ENCODE data around the gene PGPEP1.

The PGPEP1 gene

GRCh38 chr19:18311502-18312091 is 28.8 kb upstream of the PGPEP1 start:
- no peak for DNase-seq (ENCODE audit: low spot score)
- Histone ChIP-seq H3K4me3 (no peak overlapping the region), H3K27ac (no peak overlapping the region)
- no peak for TF ChIP-seq CTCF (IDR thresholded peaks at IDR 0.05)

- no peak for TF ChIP-seq CTCF (IDR thresholded peaks at IDR 0.05)
- H3K27ac ChIP-seq, result no peak overlapping the region
- no peak overlapping the region for H3K4me3 ChIP-seq
- DNase-seq (ENCODE audit: low spot score), result no peak
Measured at GRCh38 chr19:18312092-18312534, 28.3 kb upstream of the PGPEP1 start.

DNA sequence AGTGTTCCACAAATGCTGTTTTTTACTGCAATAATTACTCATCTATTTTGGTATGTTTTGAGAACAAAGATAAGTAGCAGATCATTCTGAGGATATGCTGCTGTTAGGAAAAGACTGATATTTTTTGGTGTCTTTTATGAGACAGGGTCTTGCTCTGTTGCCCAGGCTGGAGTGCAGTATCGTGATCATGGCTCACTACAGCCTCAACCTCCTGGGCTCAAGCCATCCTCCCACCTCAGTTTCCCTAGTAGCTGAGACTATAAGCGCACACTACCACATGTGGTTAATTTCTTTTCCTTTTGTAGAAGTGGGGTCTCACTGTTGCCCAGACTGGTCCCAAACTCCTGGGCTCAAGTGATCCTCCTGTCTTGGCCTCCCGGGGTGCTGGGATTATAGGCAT is 27.0 kb upstream of the PGPEP1 start:
- Histone ChIP-seq H3K4me3 (no peak overlapping the region), H3K27ac (no peak overlapping the region)
- TF ChIP-seq CTCF (IDR thresholded peaks at IDR 0.05), result no peak
- no peak for DNase-seq (ENCODE audit: low spot score)

DNA sequence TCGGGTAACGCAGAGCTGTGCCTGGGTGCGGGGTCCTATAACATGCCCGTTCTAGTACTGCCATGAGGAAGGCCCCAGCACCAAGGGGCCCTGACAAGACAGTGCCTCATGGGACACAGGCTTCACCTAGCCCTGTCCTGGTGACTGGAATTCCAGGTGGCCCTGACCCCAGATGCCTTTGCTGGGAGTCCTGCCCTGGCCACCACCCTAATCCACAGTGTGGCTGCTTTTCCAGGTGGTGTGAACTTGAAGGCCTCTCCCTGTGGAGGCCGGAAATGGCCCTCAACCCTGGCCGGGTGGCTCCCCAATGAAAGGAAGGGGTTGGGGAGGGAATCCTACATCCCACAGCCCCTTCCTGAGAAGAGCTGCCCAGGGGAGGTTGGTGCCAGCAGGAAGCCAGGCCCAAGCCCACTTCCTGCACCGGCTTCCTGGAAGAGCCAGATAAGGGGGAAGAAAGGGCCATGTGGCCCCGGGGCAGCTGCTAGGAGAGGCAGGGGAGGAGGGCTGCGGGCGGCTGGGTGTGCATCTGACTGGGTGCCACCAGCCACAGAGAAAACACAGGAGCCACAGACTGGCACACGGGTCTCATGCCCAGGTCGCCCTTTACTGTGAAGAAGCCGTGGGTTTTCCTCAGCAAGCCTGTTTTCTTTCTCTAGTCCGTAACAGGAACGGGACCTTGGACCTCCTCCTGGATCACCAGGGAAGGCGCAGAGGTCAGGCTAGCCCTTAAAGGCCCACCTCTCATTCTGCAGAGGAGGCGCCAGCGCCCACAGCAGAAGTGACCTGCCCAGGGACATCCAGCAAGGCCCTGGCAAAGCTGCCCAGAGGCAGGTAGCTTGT is 22.2 kb upstream of the PGPEP1 start:
- peak overlapping the region; percentile 12 to 64 for H3K27ac ChIP-seq
- no peak for TF ChIP-seq CTCF (IDR thresholded peaks at IDR 0.05)
- no peak for DNase-seq (ENCODE audit: low spot score)
- H3K4me3 ChIP-seq, result no peak overlapping the region

DNA sequence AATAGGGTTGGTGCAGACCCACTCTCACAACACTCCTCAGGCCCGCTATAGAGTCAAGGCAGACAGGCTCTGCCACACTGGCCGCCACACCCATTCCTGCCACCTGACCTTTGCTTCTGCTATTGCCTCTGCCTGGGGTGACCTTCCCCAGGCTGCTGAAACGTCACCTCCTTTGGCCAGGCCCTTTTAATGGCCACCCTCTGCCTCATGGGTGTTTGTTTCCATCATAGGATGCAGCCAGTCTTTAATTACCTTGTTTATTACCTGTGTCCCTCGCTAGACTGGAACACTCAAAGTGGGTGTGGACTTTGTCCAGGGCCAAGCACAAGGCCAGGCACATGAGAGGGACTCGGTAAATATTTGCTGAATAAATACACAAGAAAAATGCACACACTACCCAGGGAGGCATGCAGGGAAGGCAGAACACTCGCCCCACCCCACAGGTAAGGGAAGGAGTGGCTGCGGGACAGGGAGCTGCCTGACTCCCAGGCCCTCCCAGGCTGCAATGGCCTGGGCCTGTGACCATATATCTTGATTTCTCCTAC is 20.7 kb upstream of the PGPEP1 start:
- Histone ChIP-seq H3K4me3 (no peak overlapping the region), H3K27ac (peak overlapping the region in 1 of 2 donors; percentile 14)
- no peak for TF ChIP-seq CTCF (IDR thresholded peaks at IDR 0.05)
- DNase-seq (ENCODE audit: low spot score), result no peak

GRCh38 chr19:18320865-18321733 is 19.3 kb upstream of the PGPEP1 start:
- no peak for TF ChIP-seq CTCF (IDR thresholded peaks at IDR 0.05)
- DNase-seq (ENCODE audit: low spot score), result no peak

More at GRCh38 chr19:18320865-18321733, 19.3 kb upstream of the PGPEP1 start:
- peak overlapping the region in 1 of 2 donors; percentile 92 for H3K27ac ChIP-seq
- H3K4me3 ChIP-seq, result peak overlapping the region; percentile 84
